Mucosa of gallbladder (tissue), 1 donor: ENCODE measurements around the gene TRIM54. TPM values are rescaled to one million over a fixed set of nuclear protein-coding genes. Genes with fewer than 3 reads are reported as not detected.

Source experiments
- DNase-seq: peaks from one replicate; pipeline ENCODE4 v3.0.0-alpha.2; 2020; ENCODE audit warnings: low spot score
- total RNA-seq: library from RNA; stranded (reverse); gene quantifications from one replicate; pipeline ENCODE4 v1.2.1, GENCODE V29; 2021
- donor health status: DM: no; HTN: no; CAD: no.

The TRIM54 gene
- total RNA-seq, 1 donor from 2014 or later, result 0.26 TPM

DNA sequence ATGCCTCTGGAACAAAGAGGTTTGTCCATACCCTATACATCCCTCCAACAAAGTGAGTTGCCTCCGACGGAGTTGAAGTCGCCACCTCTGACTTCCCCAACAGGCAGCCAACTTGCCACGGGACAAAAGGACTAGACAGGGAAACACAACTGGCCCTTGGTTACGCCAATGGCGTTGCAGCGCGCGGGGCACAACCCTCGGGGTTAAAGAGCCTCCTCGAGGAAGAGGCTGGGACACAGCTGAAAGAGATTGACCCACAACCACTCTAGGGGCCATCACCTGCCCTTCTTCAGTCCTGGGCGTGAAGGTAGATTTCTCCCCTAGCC lies 73.8 kb downstream of the TRIM54 start:
- peak; percentile 24 for DNase-seq

DNA sequence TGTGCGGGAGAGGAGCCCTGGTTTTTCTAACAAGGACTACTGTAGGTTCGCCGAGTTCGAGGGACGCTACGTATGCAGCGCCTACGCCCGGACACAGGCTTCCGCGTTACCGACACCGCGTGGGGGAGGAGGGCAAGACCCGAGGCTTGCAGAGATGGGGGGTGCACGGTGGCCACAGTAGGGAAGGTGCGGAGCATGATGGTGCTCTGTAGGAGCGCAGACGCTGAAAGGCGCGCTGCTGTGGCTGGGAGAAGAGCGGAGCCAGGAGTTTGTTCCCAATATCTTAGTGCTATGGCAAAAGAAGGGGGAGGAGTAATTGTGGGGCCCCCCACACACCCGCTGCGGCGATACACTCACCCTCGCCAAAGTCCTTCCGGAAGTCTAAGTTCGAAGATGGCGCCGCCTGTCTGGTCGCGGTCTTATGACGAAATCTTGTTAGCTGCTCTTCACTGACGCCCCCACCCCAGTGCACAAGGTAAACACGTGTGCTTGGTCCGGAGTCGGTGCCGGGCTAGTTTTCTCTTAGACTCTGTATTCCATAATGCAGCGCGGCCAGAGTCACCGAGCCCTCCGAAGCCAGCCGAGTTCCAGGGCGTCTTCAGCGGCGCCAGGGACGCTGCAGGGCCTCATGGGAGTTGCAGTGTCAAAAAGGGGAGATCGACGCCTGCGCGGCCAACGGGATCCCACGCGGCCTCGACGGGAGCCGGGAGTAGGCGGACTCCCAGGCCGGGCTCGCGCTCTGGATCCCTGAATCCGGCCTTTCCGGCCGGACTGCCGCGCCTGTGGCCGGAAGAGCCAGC lies 74.4 kb downstream of the TRIM54 start, which contains the start of gene GTF3C2:
GTF3C2 (minus strand) TSS at position 383 of the 800 bp plus-strand sequence. CDS start 13,210 bp downstream, outside the sequence.
- peak; percentile 94 for DNase-seq

Other genes with a start within 250 kb of the TRIM54 start
- 80.0 TPM for gene TMEM214, start 249.5 kb upstream of the TRIM54 start, total RNA-seq
- gene AGBL5, start 230.8 kb upstream of the TRIM54 start, total RNA-seq, result 27.9 TPM
- 323 TPM for gene OST4, start 210.8 kb upstream of the TRIM54 start, total RNA-seq
- gene EMILIN1, start 203.8 kb upstream of the TRIM54 start, total RNA-seq, result 210 TPM
- 6.1 TPM for gene KHK, start 195.7 kb upstream of the TRIM54 start, total RNA-seq
- 1.1 TPM for gene CGREF1, start 163.3 kb upstream of the TRIM54 start, total RNA-seq
- gene ABHD1, start 158.6 kb upstream of the TRIM54 start, total RNA-seq, result 0.37 TPM
- 51.3 TPM for gene PREB, start 147.8 kb upstream of the TRIM54 start, total RNA-seq
- gene PRR30, start 143.0 kb upstream of the TRIM54 start, total RNA-seq, result not detected
- 0.12 TPM for gene TCF23, start 133.4 kb upstream of the TRIM54 start, total RNA-seq
- 104 TPM for gene ATRAID, start 70.4 kb upstream of the TRIM54 start, total RNA-seq
- 24.9 TPM for gene SLC5A6, start 70.2 kb upstream of the TRIM54 start, total RNA-seq
- 26.7 TPM for gene CAD, start 65.1 kb upstream of the TRIM54 start, total RNA-seq
- not detected for gene SLC30A3, start 19.4 kb upstream of the TRIM54 start, total RNA-seq
- gene DNAJC5G, start 7.0 kb upstream of the TRIM54 start, total RNA-seq, result not detected
- 3.1 TPM for gene UCN, start 26.0 kb downstream of the TRIM54 start, total RNA-seq
- gene MPV17, start 40.7 kb downstream of the TRIM54 start, total RNA-seq, result 62.6 TPM
- gene GTF3C2, start 74.3 kb downstream of the TRIM54 start, total RNA-seq, result 49.5 TPM
- 32.3 TPM for gene EIF2B4, start 87.9 kb downstream of the TRIM54 start, total RNA-seq
- gene SNX17, start 88.2 kb downstream of the TRIM54 start, total RNA-seq, result 105 TPM
- 25.6 TPM for gene ZNF513, start 98.3 kb downstream of the TRIM54 start, total RNA-seq
- gene PPM1G, start 127.2 kb downstream of the TRIM54 start, total RNA-seq, result 56.7 TPM
- 90.1 TPM for gene NRBP1, start 146.2 kb downstream of the TRIM54 start, total RNA-seq
- gene KRTCAP3, start 160.0 kb downstream of the TRIM54 start, total RNA-seq, result 65.7 TPM
- 54.4 TPM for gene IFT172, start 207.3 kb downstream of the TRIM54 start, total RNA-seq
- gene FNDC4, start 212.8 kb downstream of the TRIM54 start, total RNA-seq, result 13.4 TPM
- 7.6 TPM for gene GCKR, start 214.4 kb downstream of the TRIM54 start, total RNA-seq